GM15510 (cell line): Measurements from ENCODE around the gene SMLR1.

ENCODE experiments used
- POLR2A ChIP-seq: IDR thresholded peaks from 3 replicates; pipeline ENCODE4 v1.6.1; 2011; ENCODE audit warnings: borderline replicate concordance; ENCODE audit not compliant: insufficient read length; ENCODE audit errors: extremely low read depth

Gene SMLR1

GRCh38 chr6:130839379-130839778, 12.2 kb downstream of the SMLR1 start:
- no peak for TF ChIP-seq POLR2A

- TF ChIP-seq POLR2A: no peak
These were observed 12.8 kb downstream of the SMLR1 start for GRCh38 chr6:130840050-130840449.

DNA sequence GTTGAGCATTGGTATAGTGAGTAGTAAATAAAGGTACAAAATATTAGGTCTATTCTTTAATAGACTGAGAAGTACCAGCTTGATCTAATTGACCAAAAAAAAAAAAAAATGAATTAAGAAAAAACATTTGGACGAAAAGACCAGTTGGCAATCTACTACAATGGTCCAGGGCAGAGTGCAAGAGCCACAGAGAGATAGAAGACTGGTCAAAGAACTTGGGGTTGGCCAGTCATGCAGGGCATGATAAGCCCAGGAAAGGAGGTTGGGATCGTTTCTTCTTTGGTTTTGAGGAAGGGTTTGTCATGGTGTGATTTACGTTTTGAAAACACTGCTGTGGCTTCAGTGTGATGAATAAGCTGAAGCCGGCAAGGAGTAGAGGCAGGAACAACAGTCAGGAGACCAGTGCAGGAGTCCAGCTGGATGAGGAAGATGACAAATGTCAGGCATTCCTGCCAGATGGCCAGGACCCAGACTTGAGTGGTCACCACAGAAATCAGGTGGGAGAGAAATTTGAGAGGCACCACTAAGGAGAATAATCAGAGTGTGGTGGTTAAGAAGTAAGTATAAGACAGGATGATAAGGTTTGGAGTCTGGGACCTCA, 14.0 kb downstream of the SMLR1 start:
- no peak for TF ChIP-seq POLR2A

DNA sequence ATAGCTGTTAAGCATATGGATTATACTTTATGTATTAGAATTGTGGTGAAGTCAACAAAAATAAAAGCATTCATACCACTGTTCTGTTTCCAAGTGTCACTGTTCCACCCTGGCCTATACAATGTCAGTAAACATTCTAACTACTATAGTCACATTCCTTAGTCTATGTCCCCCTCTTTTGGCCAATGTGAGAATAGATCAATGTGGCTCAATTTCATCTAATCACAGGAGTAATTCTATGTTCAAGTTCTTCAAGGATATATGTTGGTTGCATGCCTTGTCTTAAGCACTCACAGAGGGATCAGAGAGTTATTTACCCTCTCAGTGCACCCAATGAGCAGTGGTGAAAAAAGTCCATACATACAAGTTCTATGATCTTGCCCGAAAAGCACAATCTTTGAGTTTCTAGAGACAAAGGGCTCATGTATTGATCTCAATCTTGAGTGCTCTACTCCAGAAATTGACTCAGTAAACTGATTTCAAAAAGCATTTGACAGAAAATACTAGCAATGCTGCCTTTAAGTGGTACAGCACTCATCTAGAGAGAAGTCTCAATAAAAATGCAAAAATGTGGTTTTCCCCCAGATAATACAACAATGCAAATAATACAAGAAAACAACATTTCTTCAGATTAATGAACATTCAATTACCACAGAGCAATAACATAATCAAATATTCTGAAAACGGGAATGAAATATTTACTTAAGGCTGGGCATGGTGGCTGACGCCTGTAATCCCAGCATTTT, 16.5 kb downstream of the SMLR1 start:
- TF ChIP-seq POLR2A: no peak

DNA sequence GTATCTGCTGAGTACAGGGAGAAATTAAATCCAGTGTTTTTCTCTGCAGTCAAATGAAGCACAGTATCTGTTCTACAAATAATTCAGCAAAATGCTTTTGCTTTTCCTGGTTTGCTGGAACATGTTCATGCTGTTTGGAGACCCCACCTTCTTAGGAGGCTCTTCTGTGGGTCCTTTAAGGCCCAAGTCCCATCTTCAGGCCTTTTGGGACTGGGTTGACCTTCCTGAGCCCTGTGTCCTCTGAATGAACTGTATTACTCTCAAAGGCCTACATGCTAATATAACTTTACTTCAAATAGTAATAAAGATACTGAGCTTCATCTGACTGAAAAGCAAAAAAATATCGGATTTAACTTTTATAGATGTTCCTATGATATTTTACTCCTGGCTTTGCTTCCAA, 19.3 kb downstream of the SMLR1 start:
- no peak for TF ChIP-seq POLR2A

DNA sequence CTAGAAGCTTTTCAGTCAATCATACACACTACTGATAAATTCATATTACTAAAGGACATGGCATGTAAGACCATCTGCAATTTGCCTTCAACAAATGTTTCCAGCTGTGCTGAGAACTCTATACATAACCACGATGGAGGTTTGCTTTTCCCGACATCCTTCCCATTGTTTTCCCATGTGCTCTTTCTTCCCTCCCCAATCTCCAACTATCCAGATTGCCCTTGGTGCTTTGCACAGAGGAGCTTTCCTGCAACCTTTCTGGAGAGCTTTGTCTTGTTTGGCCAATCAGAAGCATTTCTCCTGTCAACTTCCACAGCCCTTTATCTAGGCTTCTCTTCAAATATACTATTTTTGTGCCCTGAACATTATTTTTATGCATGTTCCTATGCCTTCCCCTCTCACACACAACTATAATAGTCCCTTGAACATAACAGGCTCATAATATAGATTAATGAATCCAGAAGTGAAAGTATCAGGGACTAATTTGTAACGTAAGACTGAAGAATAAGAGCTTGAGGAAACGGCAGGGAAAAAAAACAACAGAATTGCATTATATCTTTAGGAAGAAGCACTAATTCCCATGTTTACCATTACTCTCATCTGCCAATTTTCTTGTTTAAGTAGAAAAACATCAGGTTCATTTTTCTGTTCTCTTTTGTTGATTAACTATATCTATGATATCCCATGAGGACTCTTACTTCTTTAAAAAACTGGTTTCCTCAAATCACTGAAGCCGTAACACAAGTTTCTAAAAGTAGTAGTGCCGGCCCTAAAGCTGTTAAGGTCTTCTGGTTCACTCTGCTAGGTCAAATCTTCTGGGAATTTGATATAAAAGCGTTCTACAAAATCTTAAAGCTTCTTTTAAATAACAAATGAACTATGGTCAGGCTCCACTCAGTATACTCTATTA, 20.1 kb downstream of the SMLR1 start:
- no peak for TF ChIP-seq POLR2A

- no peak for TF ChIP-seq POLR2A
These were observed 21.7 kb downstream of the SMLR1 start for GRCh38 chr6:130848945-130849344.

DNA sequence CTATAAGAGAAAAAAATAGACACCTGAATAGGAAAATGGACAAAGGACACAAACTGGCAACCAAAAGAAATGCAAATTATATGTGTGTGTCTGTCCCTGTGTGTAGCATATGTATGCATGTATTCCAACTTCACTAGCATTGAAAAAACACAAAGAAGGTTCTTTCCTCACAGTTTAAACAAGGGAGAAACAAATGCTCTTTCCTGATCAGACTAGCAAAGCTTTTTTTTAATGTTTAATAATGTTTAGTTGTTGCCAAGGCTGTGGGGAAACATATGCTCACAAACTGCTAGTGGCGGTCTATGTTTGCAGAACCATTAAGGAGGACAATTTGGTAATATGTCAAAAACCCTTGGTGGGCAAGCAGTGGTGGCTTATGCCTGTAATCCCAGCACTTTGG, 22.4 kb downstream of the SMLR1 start:
- TF ChIP-seq POLR2A: no peak

GRCh38 chr6:130851026-130851425, 23.8 kb downstream of the SMLR1 start:
- no peak for TF ChIP-seq POLR2A

DNA sequence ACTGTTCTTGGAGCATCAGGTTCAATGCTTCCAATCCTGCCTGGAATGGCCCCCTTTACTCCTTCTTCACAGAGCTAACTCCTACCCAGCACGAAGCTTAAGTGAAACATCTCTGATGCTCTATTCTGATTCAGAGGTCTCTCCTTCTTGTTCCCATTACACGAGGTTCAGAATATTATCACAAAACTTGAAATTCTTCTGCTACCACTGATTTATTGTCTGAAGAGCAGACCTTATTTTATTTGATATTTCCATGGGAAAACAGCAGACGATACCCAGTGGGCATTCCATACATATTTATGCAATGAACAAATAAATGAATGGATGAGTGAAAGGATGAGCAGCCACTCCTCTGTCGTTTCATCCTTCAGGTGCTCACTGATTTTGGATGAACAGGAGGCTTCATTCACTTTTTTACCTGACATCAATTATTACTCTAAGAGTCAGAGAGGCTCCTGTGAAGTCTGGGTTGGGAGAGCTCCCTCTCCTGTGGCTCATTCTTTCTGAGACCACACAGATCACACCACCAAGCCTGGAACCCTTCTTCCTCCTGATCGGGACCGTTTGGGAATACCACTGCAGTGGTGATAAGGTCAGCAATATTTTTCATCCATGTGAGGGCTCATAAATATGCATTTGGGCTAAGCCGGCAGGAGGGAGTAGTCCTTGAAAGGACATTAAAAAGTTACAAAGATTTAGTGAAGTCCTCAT, 25.8 kb downstream of the SMLR1 start:
- TF ChIP-seq POLR2A: no peak

GRCh38 chr6:130853555-130854183, 26.5 kb downstream of the SMLR1 start:
- TF ChIP-seq POLR2A: no peak

DNA sequence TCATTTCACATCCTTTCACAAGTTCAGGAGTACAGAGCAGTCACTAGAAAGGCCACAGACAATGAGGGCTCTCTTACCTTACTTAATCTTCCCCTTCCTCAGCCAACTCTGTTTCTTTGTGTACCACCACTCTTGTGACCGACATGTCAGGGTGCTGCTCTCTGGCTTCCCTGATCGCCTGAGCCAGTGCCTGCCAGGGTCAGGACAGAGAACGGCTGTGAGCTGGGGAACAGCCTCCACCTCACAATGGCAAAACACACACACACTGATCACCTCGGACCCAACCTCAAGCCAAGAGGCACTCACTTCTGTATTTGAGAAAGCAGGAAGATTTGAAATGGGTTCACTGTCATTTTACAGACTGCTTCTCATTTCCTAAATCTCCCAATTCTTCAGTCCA, 30.8 kb downstream of the SMLR1 start:
- no peak for TF ChIP-seq POLR2A

- no peak for TF ChIP-seq POLR2A
These were observed 31.4 kb downstream of the SMLR1 start for GRCh38 chr6:130858498-130859160.
